Measurements from ENCODE around the gene ANKRD35. TPM values are rescaled to one million over a fixed set of nuclear protein-coding genes. Genes with fewer than 3 reads are reported as not detected.
A peak's percentile ranks its signal among the peaks of the same experiment; 100 is the strongest.

The ANKRD35 gene
- polyA plus RNA-seq, 1 donor (not counting 4 experiments of a cell fraction or from before 2014, with no cell fraction given) = 0.46 TPM

DNA sequence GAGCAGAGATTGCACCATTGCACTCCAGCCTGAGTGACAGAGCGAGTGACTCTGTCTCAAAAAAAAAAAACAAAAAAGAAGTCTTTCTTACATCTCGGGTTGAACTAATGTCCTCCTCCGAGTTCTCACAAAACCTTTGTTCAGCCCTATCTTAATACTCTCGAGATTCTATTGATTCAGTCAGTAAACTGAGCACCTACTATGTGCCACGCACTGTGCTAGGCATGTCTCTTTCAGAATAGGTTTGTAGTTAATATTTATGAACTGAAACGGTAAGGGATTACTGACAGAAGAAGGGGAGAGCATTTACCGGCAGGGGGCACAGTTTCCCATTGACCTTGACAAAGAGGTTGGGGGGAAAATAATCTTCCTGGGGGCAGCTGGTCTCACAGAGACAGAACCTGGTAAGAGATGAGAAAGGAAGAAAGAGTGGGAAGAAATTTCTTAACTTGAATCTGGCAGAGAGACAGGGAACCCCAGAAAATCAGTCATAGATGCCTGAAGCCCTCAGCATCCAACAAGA lies 30.2 kb downstream of the ANKRD35 start:
- H3K4me2 ChIP-seq (ENCODE audit: control insufficient read depth, extremely low read depth, insufficient read depth, low read depth, low read length) = no peak overlapping the region
- no peaks in the 10 kb centered on the region for H4K20me1 ChIP-seq (ENCODE audit: control insufficient read depth, extremely low read depth, insufficient read depth, low read length)
- H3K4me3 ChIP-seq (ENCODE audit: control insufficient read depth in 2 of 3, extremely low read depth in 1 of 3, insufficient read depth in 2 of 3, low read depth in 1 of 3, low read length in 3 of 3) = no peak overlapping the region
- H3K9ac ChIP-seq (ENCODE audit: control insufficient read depth, extremely low read depth, insufficient read depth, low read length) = no peak overlapping the region
- H3K9me3 ChIP-seq (ENCODE audit: control insufficient read depth, low read depth, low read length) = no peaks in the 10 kb centered on the region
- TF ChIP-seq, protein P1, sequence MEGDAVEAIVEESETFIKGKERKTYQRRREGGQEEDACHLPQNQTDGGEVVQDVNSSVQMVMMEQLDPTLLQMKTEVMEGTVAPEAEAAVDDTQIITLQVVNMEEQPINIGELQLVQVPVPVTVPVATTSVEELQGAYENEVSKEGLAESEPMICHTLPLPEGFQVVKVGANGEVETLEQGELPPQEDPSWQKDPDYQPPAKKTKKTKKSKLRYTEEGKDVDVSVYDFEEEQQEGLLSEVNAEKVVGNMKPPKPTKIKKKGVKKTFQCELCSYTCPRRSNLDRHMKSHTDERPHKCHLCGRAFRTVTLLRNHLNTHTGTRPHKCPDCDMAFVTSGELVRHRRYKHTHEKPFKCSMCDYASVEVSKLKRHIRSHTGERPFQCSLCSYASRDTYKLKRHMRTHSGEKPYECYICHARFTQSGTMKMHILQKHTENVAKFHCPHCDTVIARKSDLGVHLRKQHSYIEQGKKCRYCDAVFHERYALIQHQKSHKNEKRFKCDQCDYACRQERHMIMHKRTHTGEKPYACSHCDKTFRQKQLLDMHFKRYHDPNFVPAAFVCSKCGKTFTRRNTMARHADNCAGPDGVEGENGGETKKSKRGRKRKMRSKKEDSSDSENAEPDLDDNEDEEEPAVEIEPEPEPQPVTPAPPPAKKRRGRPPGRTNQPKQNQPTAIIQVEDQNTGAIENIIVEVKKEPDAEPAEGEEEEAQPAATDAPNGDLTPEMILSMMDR (optimal IDR thresholded peaks at IDR 0.05 in 1 of 3, IDR thresholded peaks at IDR 0.05 in 1 of 3, conservative IDR thresholded peaks at IDR 0.05 in 1 of 3; ENCODE audit: extremely low read depth in 1 of 3, insufficient read depth in 2 of 3, low read length in 3 of 3) = no peak
- TF ChIP-seq EZH2 (IDR thresholded peaks at IDR 0.05; ENCODE audit: low read length) = no peak
- H3K79me2 ChIP-seq (ENCODE audit: control insufficient read depth, insufficient read depth, low read length) = peaks cover 19% of the 10 kb centered on the region
- no peak overlapping the region for H2AFZ ChIP-seq (ENCODE audit: control insufficient read depth, low read length)
- peaks cover 5% of the 10 kb centered on the region for H3K9me1 ChIP-seq (ENCODE audit: control insufficient read depth, extremely low read depth, insufficient read depth, low read length)
- peaks cover 38 to 39% of the 10 kb centered on the region in 2 experiments for H3K36me3 ChIP-seq (ENCODE audit: control insufficient read depth in 2 of 2, extremely low read depth in 1 of 2, insufficient read depth in 2 of 2, low read length in 2 of 2)
- H3K4me1 ChIP-seq (ENCODE audit: control insufficient read depth, extremely low read depth, insufficient read depth, low read length) = peaks cover 12% of the 10 kb centered on the region
- FAIRE-seq (no peak), DNase-seq (ENCODE audit: low read depth, low spot score) (no peak)
- dilution Hi-C loops (cut with MboI; ENCODE audit: extremely low pct_ligation_motif_present, low sequenced_read_pairs) = no loop called here
- H3K27ac ChIP-seq (ENCODE audit: control insufficient read depth, insufficient read depth, low read length) = no peak overlapping the region
- H3K27me3 ChIP-seq (ENCODE audit: control insufficient read depth, extremely low read depth, insufficient read depth, low read length) = no peaks in the 10 kb centered on the region

DNA sequence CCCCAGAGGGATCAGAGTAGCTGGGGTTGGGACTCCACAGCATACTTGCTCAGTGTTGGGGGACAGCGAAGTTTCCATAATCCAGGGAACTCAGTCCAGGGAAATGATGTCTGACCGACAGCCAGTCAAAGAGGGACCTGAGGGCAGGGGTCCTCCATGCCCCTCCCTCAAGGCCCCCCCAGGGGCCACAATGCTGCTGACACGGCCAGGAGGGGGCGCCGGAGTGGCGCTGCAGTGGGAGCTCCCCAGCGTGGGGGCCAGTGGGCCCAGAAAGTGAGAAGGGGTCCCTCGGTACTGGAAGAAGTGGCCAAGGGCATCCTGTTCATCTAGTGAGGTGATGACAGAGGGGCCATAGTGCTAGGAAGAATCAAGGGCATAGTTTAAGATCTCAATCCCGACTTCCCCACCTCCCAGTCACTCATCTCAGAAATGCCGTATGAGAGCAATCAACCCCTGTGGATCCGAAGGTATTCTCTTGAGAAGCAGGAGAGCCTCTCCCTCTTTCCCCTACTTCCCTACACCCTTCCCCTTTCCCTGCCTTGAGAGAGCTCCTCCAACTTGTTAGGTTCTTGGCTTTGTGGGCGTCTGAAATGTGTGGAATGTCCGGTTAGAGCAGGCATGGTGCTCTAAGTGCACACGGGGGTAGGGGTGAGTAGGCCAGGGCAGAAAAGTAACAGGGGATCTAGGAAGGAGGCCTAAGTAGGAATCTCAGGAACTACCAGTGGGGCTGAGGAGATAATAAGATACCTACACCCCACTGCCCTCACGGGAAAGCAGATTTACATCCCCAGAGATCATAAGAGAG lies 36.1 kb downstream of the ANKRD35 start:
- Histone ChIP-seq H3K9ac (ENCODE audit: control insufficient read depth, extremely low read depth, insufficient read depth, low read length) (no peak overlapping the region), H3K36me3 (ENCODE audit: control insufficient read depth in 2 of 2, extremely low read depth in 1 of 2, insufficient read depth in 2 of 2, low read length in 2 of 2) (peaks cover 28 to 31% of the 10 kb centered on the region in 2 experiments), H3K79me2 (ENCODE audit: control insufficient read depth, insufficient read depth, low read length) (no peaks in the 10 kb centered on the region), H2AFZ (ENCODE audit: control insufficient read depth, low read length) (no peak overlapping the region), H4K20me1 (ENCODE audit: control insufficient read depth, extremely low read depth, insufficient read depth, low read length) (no peaks in the 10 kb centered on the region), H3K27ac (ENCODE audit: control insufficient read depth, insufficient read depth, low read length) (no peak overlapping the region), H3K4me2 (ENCODE audit: control insufficient read depth, extremely low read depth, insufficient read depth, low read depth, low read length) (no peak overlapping the region), H3K9me3 (ENCODE audit: control insufficient read depth, low read depth, low read length) (no peaks in the 10 kb centered on the region), H3K27me3 (ENCODE audit: control insufficient read depth, extremely low read depth, insufficient read depth, low read length) (no peaks in the 10 kb centered on the region), H3K4me1 (ENCODE audit: control insufficient read depth, extremely low read depth, insufficient read depth, low read length) (peaks cover 11% of the 10 kb centered on the region), H3K9me1 (ENCODE audit: control insufficient read depth, extremely low read depth, insufficient read depth, low read length) (no peaks in the 10 kb centered on the region), H3K4me3 (ENCODE audit: control insufficient read depth in 2 of 3, extremely low read depth in 1 of 3, insufficient read depth in 2 of 3, low read depth in 1 of 3, low read length in 3 of 3) (no peak overlapping the region)
- no peak for FAIRE-seq
- TF ChIP-seq EZH2 (IDR thresholded peaks at IDR 0.05; ENCODE audit: low read length) = no peak
- TF ChIP-seq, protein P1 (optimal IDR thresholded peaks at IDR 0.05 in 1 of 3, IDR thresholded peaks at IDR 0.05 in 1 of 3, conservative IDR thresholded peaks at IDR 0.05 in 1 of 3; ENCODE audit: extremely low read depth in 1 of 3, insufficient read depth in 2 of 3, low read length in 3 of 3) = peak; percentile 35 to 60 (median 44)
- dilution Hi-C loops (cut with MboI; ENCODE audit: extremely low pct_ligation_motif_present, low sequenced_read_pairs) = no loop called here
- no peak for DNase-seq (ENCODE audit: low read depth, low spot score)

All from keratinocyte (primary cell).